ENCODE measurements around the gene CACNA1E.
"Not testable (repeated sequence)": the region's sequence is repeated elsewhere in the genome, so short reads cannot be mapped to it uniquely, and the experiment has no call there.

CACNA1E gene

GRCh38 chr1:181531951-181532600 is 48.8 kb downstream of the CACNA1E start:
- no peak for TF ChIP-seq CTCF (IDR thresholded peaks at IDR 0.05; ENCODE audit: insufficient read depth, missing control alignments)
- no peak for DNase-seq (ENCODE audit: insufficient read length, low spot score)
- FAIRE-seq: no peak

- no peak for TF ChIP-seq CTCF (IDR thresholded peaks at IDR 0.05; ENCODE audit: insufficient read depth, missing control alignments)
- FAIRE-seq (no peak), DNase-seq (ENCODE audit: insufficient read length, low spot score) (no peak)
Observed at GRCh38 chr1:181538836-181539235, 55.5 kb downstream of the CACNA1E start.

- no peak for DNase-seq (ENCODE audit: insufficient read length, low spot score)
- no peak for TF ChIP-seq CTCF (IDR thresholded peaks at IDR 0.05; ENCODE audit: insufficient read depth, missing control alignments)
- peak; percentile 89 for FAIRE-seq
Observed at GRCh38 chr1:181541458-181541857, 58.1 kb downstream of the CACNA1E start.

DNA sequence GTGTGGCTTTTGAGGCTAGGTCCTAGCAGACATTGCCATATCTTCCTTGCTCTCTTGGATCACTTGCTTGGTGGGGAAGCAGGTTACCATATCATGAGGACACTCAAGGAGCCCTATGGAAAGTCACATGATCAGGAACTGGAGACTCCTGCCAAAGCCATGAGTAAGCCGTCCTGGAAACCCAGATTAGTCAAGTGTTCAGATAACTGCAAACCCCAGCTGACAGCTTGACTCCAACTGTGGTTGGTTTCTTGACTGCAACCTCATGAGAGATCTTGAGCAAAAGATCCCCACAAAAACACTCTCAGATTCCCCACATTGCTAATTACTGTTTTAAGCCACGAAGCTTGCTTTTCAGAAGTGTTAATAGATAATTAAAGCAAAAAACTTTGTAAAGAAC is 58.6 kb downstream of the CACNA1E start:
- no peak for DNase-seq (ENCODE audit: insufficient read length, low spot score)
- no peak for FAIRE-seq
- no peak for TF ChIP-seq CTCF (IDR thresholded peaks at IDR 0.05; ENCODE audit: insufficient read depth, missing control alignments)

DNA sequence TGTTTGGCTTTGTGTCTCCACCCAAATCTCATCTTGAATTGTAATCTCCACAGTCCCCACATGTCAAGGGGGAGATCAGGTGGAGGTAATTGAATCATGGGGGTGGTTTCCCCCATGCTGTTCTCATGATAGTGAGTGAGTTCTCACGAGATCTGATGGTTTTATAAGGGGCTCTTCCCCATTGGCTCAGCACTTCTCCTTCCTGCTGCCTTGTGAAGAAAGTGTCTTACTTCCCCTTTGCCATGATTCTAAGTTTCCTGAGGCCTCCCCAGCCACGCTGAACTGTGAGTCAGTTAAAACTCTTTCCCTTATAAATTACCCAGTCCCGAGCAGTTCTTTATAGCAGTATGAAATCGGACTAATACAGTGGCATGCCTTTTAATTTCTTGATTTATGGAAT is 59.1 kb downstream of the CACNA1E start:
- DNase-seq (ENCODE audit: insufficient read length, low spot score): not testable (repeated sequence)
- FAIRE-seq: peak; percentile 56

DNA sequence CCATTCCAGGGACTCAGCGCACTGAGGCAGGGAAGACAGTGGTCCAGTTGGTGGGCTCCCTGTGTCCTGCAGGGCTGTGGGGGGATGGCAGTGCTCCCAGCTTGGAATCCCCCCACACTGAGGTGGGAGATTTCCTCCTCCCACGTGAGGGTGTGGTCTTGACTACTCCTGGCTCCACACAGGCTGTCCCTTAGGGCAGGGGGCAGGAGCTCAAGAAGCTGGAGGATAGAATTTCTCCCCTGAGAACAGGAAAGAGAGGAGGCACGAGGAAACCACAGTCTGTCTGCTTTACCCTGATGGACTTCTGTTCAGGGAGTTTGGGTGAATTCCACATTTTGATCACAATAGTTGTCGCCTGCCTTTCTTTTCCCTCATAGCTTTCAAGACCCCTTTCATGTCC is 62.1 kb downstream of the CACNA1E start:
- DNase-seq (ENCODE audit: insufficient read length, low spot score): no peak

DNA sequence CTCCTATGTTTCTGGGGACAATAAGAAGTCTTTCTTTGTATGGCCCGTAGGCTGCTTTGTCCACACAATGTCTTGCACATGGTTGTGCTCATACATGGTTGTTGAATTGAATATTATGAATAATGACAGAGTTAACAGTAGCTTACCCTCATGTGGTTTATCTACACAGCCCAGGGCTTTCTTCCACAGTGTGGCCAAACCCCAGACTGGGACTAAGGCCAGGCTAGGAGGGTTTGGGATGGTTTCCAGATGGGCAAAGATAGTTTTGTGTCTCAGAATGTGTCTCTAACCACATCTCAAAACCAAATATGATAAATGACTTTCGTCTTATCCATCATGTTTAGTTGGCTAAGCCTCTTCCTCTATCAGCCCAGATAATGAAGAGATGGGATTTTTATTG is 65.2 kb downstream of the CACNA1E start:
- TF ChIP-seq CTCF (IDR thresholded peaks at IDR 0.05; ENCODE audit: insufficient read depth, missing control alignments): no peak
- DNase-seq (ENCODE audit: insufficient read length, low spot score): no peak
- no peak for FAIRE-seq

More for the DNA sequence above, 62.1 kb downstream of the CACNA1E start:
- no peak for FAIRE-seq
- no peak for TF ChIP-seq CTCF (IDR thresholded peaks at IDR 0.05; ENCODE audit: insufficient read depth, missing control alignments)

DNA sequence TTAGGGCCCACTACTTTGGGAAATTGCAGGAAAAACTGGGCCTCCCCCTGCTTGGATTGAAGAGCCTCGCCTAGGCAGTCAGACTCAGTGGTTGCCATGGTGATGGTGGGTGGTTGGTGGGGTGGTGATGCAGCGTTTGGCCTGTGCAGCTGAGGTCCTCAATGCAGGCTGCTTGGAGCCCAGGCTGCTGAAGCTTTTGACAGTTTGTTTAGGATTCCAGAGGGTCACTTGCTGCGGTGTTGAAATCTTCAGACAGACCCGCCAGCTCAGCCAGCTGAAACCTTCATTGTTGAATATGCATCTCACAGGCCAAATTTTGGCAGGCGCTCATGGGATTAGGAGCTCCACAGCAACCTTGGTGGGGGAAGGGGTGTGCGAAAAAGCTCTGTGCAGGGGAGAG is 67.9 kb downstream of the CACNA1E start:
- no peak for TF ChIP-seq CTCF (IDR thresholded peaks at IDR 0.05; ENCODE audit: insufficient read depth, missing control alignments)

More for the DNA sequence above, 67.9 kb downstream of the CACNA1E start:
- FAIRE-seq (no peak), DNase-seq (ENCODE audit: insufficient read length, low spot score) (no peak)
